NCI-H2107 treated with DMSO at 0.1 percent for 48 hours (cell line): ENCODE results near the gene LILRB5.
"Not testable (repeated sequence)": the region's sequence is repeated elsewhere in the genome, so short reads cannot be mapped to it uniquely, and the experiment has no call there.

Source experiments
- DNase-seq: peaks from one replicate; lab custom pipeline; 2025; ENCODE audit not compliant: unreplicated experiment; lab: John Stamatoyannopoulos, UW

The LILRB5 gene

DNA sequence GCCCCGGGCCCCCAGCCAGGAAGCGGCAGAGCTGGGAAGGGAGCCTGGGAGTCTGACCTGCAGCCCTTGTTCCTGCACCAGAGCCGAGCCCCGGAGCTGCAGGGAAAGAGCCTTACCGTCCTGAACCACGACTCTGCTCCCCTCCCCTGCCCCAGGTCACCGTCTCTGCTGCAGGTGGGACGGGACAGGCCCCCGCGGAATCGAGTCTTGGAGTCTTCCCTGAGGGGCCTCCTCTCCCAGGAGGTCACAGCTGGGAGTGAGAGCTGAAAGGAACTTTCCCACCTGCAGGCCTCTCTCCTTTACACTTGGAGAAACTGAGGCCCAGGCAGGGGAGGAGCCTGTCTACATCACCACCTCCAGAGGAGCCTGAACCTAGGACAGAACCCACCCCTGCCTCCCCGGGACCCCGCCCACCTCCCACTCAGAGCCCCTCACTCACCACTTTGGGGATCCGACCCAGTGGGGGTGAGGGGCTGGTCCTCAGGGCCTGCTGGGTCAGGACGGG lies 20.1 kb upstream of the LILRB5 start:
- DNase-seq = not testable (repeated sequence)

DNA sequence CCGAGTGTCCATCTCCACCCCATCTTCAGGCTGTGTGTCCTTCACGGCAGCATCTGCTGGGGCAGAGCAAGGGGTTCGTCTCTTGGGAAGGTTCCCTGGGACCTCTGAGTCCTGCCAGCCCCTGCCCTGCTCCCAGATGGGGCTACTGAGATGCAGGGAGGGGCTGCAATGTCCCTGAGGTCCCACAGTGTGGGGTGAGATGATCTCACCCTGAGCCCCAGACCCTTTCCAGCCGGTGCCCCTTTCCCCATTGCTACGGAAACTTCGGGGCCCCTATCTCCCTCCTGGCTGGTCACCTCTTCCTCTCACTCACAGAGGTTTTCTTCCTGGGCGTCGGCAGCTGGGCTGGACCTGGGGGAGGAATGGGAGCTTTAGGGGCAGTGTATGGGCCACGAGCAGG lies 18.9 kb upstream of the LILRB5 start:
- no peak for DNase-seq

DNA sequence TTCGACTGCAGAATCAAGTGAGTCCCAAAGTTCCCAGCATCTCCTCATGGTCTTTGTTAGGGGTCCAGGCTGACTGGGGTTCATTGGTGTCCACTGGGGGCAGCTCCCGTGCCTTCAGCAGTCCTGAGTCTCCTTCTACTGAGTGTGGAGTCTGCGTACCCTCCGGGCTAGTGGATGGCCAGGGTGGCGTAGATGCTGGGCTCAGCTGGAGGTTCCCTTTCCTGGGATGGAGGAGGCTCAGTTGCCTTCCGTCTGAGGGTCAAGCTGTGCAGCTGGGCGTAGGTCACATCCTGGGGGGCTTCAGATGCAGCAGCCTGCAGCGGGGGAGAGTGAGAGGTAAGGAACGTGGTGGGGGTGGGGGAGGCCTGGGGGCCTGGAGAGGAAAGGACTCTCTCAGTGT lies 17.4 kb upstream of the LILRB5 start:
- not testable (repeated sequence) for DNase-seq

DNA sequence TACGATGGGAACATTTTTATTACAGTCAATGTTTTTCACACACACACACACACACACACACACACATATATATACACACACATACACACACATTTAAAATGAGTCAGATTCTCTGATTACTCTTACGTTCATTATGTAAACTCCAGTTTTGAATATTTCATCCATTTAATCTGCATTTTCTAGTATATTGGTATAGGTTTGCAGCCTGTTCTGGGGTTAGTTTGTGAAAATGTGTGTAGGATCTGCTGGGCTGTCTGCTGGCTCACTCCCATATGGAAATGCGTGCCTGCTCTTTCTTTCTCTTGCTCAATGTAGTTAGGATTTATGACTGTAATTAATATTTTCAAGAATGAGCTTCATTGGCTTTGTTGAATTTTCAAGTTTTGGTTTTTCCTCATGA lies 16.7 kb upstream of the LILRB5 start:
- DNase-seq = no peak

DNA sequence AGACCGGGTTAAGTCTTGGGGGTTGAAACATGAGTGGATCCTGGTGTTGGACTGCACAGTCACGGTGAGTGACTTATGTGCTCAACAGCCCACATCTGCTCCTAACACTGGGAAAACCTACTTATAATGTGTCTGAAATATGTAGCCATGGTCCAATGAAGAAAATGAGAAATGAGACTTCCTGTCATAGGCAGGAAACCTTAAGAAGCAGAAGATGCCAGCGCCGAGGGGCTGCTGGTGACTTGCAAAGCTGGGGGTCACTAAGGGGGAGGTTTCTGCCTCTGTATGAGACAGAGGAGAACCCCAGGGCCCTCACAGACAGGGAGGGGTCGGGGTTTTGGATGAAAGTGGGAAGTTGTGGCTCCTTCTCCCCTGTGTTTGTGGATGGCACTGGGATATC lies 15.1 kb upstream of the LILRB5 start:
- DNase-seq = not testable (repeated sequence)

DNA sequence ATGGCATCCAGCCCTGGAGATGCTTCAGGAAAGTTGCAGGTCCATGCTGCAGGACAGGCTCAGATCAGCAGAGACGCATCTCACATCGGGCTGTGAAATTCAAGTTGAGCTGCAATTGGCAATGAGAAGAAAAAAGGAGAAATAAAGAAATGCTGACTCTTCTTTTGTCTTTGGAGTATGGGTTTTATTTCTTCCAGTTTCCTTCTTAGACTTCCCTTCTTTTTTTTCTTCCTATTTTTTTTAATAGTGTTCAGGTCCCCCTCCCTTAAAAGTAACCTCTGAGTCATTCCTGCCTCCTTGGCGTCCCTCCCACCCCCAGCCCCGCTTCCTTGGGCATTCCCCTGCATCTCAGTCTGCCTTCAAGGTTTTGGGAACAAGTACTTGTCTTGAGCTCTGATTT lies 14.5 kb upstream of the LILRB5 start:
- not testable (repeated sequence) for DNase-seq

DNA sequence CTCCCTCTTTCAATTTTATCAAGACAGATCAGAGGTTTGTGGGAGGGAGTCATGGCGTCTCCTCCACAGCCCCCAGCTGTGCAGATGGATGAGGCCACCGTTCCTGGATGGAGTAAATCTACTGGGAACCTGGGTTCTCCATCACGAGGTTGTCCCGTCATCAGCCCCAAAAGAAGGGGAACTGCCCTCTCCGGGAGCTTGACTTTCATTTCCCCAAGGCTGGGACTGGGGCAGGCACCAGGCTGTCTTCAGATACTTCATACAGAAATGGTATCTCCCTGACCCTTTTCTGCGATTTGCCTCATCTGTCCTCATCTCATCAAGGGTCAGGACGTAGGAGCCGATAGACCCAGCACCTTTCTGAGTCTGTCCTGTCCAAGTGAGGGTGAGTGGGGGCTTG lies 14.0 kb upstream of the LILRB5 start:
- DNase-seq = no peak

DNA sequence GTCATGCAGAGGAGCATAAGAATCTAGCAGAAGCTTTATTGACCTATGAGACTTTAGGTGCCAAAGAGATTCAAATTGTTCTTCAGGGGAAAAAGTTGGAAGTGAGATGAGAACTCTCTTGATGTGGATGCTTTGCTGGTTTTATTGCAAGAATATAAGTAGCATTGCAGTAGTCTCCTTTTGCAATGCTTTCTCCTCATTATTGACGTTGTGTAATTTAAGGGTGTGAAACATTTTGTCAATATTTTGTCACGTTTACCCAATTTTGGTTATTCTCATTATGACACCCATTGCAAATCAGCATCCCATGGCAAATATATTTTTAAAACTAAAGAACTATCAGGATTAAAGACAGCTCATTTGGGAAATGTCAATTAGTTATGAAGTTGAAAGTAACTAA lies 11.9 kb upstream of the LILRB5 start:
- DNase-seq = no peak

DNA sequence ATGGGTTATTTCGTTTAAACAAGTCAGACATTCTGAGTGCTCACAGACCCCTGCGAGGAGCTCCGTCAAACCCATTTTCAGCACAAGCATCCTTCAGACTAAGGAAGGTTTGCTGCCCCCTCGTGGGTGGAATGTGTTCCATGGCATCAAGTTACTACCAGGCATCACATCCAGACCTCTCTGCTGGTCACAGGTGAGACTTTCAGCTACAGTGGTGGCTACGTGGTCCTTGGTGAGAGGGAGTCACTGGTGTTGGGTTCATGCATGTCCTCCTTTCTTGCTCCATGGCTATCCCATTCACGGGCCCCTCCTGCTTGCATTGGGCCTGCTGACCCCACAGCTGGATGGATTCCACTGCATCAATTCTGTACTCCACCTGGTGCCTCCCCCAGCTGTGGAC lies 9.1 kb upstream of the LILRB5 start:
- DNase-seq = no peak

DNA sequence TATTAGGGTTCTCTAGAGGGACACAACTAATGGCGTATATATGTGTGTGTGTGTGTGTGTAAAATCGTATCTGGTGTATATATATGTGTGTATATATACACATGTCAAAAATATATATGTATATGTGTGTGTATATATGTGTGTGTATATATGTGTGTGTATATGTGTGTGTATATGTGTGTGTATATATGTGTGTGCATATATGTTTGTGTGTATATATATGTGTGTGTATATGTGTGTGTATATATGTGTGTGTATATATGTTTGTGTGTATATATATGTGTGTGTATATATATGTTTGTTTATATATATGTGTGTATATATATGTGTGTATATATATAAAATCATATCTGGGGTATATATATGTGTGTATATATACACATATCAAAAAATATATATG lies 5.4 kb upstream of the LILRB5 start:
- DNase-seq = no peak

DNA sequence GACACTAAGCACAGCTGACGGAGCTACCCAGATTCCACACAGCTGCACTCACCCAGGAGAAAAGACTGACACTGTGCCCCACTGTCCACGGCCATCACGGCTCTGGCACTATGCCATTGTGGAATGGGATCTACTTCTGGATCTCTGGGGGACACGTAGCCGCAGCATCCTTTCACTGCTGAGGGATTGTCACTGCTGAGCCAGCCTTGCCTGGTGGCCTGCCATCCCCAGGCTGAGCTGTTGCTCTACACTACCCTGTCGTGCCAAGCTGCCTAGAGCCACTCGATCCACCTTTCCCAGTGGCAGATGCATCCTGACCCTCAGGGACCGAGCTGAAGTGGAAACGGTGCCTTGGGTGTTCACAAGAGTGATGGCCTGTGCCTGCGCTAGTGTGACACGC lies 5.0 kb upstream of the LILRB5 start:
- DNase-seq = no peak

DNA sequence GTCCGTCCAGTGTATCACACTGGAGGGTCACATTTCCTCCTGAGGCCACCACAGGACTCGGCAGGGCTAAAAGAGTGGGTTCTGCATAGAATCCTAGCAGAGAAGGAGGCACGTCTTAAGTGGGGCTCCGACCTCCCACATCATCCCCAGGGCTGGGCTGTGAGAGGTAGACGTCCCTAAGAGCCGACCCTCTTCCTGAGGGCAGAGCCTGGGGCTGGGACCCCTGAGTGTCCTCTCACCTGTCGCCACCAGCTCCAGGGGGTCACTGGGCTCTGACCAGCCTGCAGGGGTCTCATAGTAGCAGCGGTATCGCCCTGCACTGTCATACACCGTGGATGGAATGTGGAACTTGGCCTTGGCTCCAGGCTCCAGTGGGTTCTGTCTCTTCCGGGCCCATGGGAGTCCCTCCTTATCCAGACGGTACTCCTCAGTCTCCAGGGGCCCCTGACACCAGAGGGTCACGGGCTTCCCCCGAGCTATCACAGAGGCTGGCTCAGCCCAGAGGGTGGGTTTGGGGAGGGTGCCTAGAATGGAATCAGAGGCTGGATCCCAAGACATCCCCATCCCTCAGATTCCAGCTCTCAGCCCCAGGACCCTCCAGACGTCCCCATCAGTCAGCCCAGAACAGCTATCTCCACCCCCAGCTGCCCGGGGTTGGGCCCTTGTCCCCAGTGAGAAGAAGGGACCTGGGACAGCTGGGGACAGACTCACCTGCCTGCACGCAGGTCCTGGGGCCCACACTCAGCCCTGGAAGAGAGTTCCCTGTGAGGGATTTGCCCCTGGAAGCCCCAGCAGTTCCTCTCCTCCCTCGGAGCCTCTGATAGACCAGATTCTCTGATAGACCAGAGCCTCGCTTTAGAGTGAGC lies 590 bp downstream of the LILRB5 start:
- DNase-seq = no peak

DNA sequence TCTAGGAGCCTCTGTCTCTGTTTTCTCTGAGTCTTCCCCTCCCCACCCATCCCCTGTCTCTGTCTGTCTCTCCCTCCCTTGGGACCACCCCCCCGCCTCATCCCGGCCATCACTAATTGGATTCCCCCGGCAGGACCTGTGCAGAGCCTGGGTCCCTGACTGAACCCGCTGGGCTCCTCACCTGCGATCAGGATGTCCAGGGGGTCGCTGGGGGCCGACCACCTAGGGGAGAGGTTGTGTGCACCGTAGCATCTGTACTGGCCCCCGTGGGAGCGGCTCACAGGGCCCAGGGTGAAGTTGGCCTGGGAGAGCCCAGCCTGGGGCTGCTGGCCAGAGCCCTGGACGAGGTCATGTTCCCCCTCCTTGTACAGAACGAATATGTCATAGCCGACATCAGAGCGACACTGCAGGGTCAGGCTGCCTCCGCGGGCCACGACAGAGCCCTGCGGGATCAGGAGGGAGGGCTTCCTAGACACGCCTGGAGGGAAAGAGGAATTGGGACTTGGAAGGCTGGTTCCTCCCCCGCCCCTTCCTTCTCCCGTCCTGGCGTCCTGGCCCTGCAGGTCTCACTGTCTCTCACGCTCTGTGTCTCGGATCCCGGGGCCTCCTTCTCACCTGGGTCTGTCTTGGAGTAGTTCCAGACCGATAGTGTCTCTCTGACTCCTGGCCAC lies 1.8 kb downstream of the LILRB5 start:
- no peak for DNase-seq

DNA sequence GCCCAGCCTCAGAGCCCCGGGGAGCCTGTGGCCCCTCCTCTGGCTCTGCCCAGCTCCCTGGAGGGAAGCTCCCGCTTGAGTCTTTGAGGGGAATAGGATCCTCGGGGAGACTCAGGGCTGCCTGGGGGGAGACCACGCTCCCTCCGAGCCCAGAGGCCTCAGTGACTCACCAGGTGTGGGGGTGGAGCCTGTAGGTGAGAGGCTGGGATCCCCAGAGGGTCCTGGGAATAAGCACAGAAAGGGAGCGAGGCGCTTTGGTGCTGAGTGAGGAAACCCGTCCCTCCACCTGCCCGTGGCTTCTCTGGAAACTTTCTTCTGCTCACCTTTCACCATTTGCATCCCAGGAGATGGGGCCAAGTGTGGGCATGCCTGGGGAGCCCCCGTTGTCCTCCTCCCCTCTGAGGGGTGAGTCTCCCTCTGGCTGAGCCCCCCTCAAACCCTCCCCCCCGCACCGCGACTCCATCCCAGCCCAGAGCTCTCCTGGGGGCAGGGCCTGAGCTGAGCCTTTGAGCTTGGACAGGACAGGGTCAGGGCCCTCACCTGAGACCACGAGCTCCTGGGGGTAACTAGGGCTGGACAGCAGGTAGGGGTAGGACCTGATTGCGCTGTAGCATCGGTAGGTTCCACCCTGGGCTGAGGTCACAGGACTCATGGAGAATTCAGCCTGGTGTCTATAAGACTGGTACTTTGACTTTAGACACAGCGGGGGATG lies 2.7 kb downstream of the LILRB5 start:
- no peak for DNase-seq

DNA sequence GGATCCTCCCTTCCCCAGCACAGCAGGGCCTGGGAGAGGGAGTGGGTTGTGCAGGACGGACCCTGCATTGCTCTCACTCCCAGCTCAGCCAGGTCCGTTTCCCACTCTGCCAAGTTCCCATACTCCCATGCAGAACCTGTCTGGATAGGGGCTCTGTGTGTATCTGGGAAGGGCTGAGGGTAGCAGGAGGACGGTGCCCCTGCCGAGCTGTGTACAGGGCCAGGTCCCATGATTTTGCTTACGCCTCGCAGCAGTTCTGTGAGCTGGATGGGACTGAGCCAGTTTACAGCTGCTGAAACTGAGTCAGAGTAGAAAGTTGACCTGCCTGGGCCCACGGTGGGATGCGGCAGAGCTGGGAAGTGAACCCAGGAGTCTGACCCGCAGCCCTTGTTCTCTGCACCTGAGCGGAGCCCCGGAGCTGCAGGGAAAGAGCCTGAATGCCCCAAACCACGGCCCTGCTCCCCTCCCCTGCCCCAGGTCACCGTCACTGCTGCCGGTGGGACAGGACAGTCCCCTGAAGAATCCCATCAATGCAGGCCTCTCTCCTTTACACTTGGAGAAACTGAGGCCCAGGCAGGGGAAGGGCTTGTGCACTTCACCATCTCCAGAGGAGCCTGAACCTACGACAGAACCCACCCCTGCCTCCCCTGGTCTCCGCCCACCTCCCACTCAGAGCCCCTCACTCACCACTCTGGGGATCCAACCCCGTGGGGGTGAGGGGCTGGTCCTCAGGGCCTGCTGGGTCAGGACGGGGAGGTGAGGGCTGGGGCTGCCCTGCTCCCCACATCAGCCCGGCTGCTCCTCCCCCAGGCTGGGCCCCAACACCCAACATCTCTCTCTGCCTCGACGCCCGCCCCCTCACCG lies 3.5 kb downstream of the LILRB5 start:
- DNase-seq = no peak

DNA sequence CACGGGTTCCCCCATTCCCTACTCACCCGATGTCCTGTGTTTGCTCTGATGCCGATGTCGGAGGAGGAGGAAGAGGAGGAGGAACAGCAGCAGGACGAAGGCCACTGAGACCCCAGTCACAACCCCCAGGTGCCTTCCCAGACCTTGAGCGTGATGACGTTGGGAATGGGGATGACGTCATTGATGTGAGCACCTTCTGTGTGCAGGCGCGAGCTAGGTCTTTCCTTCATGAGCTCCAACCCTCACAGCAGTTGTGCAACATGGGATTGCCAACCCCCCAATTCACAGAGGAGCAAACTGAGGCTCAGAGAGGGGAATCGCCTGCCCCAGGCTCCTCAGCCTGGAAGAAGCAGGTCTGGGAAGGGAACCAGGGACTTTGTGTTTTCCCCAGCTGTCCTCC lies 4.2 kb downstream of the LILRB5 start:
- no peak for DNase-seq

DNA sequence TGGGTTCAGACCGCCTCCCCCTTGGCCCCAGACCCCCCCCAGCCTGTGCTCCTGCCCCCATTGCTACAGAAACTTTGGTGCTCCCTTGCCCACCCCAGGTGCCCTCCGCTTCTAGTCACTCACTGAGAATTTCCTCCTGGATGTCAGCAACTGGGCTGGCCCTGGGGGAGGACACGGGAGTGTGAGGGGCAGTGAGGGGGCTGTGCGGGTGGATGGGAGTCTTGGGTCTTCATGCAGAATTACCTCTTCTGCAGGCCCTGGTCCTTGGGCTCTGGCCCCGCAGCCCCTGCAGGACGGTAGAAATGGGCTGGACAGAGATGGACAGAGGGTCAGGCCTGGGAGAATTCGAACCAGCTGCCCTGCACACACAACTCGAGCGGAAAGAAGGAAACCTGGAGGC lies 4.8 kb downstream of the LILRB5 start:
- DNase-seq = no peak

DNA sequence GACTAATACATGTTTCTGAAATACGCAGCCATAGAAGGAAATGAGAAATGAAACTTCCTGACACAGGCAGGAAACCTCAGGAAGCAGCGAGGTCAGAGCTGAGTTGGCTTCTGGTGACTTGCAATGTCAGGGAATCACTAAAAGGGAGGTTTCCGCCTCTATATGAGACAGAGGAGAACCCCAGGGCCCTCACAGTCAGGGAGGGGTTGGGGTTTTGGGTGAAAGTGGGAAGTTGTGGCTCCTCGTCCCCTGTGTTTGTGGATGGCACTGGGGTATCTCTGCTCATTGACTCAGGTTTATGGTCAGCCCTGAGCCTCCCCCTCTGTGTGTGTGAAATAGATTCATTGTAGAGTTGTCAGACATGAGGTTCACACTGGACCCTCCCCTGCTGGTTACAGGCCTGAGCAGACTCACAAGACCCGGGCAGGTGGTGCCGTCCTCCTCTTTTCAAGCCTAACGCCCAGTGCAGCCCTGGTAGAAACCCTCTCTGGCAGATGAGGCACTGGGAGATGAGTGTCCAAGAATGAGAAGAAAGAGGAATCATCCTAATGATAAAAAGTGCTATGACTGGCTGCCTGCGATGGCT lies 9.0 kb downstream of the LILRB5 start:
- no peak for DNase-seq

DNA sequence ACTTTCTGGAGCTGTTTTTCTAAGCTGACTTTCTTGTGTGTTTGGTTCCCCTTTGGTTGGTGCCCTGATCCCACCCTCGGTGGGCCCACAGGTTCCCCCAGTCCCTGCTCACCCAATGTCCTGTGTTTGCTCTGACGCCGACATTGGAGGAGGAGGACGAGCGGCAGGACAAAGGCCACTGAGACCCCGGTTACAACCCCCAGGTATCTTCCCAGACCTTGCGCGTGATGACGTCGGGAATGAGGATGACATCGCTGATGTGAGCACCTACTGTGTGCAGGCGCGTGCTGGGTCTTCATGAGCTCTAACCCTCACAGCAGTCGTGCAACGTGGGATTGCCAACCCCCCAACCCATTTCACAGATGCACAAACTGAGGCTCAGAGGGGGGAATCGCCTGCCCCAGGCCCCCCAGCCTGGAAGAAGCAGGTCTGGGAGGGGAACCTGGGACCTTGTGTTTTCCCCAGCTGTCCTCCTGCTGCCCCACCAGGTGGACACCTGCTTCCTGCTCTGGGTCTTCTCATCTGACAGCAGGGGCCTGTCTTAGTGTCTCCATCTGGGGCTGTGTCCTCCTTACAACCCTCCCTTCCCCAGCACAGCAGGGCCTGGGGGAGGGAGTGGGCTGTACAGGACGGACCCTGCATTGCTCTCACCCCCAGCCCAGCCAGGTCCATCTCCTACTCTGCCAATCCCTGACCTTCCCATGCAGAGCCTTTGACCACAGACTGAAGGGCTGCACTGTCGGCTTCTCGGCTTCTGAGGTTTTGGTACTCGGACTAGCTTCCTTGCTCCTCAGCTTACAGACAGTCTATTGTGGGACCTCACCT lies 9.8 kb downstream of the LILRB5 start:
- no peak for DNase-seq

DNA sequence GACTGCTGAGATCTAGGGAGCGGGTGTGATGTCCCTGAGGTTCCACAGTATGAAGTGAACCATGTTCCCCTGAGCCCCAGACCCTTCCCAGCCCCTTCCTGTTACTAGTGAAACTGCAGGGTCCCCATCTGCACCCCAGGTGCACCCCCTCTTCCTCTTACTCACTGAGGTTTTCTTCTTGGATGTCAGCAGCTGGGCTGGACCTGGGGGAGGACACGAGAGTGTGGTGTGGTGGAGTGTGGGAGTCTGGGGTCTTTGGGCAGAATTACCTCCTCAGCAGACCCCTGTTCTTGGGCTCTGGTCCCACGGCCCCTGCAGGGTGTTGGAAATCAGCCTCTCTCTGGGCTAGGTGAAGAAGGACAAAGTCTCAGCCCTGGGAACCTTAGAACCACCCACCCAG lies 11.1 kb downstream of the LILRB5 start:
- DNase-seq = no peak
